Measurements from ENCODE around the gene ZMYM5. TPM values are rescaled to one million over a fixed set of nuclear protein-coding genes. Genes with fewer than 3 reads are reported as not detected.

Gene ZMYM5
- total and polyA plus RNA-seq, 9 of the 15 experiments (the other 6 are each of a cell fraction or from before 2014, with no cell fraction given) = 5.4 to 11.9 (median 7.8) TPM

DNA sequence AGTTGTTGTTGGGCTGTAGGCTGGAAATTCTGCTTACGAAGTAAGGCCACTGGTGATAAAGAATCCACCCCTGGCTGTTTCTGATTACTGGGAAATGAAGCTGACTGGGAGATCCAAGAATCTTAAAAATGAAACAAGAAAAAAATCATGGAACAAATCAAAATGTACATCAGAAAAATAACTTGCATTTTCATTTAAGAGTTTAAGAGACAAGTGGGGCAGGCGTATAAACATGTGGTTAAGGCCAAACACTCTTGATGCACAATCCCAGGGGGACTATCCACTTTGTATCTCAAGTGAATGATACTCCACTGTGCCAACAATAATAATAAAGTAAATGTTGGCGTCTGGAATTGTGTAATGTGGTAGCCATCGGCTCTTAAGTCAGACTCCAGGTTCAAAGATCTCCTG is 24.6 kb downstream of the ZMYM5 start (continued):
- TF ChIP-seq, protein P1, sequence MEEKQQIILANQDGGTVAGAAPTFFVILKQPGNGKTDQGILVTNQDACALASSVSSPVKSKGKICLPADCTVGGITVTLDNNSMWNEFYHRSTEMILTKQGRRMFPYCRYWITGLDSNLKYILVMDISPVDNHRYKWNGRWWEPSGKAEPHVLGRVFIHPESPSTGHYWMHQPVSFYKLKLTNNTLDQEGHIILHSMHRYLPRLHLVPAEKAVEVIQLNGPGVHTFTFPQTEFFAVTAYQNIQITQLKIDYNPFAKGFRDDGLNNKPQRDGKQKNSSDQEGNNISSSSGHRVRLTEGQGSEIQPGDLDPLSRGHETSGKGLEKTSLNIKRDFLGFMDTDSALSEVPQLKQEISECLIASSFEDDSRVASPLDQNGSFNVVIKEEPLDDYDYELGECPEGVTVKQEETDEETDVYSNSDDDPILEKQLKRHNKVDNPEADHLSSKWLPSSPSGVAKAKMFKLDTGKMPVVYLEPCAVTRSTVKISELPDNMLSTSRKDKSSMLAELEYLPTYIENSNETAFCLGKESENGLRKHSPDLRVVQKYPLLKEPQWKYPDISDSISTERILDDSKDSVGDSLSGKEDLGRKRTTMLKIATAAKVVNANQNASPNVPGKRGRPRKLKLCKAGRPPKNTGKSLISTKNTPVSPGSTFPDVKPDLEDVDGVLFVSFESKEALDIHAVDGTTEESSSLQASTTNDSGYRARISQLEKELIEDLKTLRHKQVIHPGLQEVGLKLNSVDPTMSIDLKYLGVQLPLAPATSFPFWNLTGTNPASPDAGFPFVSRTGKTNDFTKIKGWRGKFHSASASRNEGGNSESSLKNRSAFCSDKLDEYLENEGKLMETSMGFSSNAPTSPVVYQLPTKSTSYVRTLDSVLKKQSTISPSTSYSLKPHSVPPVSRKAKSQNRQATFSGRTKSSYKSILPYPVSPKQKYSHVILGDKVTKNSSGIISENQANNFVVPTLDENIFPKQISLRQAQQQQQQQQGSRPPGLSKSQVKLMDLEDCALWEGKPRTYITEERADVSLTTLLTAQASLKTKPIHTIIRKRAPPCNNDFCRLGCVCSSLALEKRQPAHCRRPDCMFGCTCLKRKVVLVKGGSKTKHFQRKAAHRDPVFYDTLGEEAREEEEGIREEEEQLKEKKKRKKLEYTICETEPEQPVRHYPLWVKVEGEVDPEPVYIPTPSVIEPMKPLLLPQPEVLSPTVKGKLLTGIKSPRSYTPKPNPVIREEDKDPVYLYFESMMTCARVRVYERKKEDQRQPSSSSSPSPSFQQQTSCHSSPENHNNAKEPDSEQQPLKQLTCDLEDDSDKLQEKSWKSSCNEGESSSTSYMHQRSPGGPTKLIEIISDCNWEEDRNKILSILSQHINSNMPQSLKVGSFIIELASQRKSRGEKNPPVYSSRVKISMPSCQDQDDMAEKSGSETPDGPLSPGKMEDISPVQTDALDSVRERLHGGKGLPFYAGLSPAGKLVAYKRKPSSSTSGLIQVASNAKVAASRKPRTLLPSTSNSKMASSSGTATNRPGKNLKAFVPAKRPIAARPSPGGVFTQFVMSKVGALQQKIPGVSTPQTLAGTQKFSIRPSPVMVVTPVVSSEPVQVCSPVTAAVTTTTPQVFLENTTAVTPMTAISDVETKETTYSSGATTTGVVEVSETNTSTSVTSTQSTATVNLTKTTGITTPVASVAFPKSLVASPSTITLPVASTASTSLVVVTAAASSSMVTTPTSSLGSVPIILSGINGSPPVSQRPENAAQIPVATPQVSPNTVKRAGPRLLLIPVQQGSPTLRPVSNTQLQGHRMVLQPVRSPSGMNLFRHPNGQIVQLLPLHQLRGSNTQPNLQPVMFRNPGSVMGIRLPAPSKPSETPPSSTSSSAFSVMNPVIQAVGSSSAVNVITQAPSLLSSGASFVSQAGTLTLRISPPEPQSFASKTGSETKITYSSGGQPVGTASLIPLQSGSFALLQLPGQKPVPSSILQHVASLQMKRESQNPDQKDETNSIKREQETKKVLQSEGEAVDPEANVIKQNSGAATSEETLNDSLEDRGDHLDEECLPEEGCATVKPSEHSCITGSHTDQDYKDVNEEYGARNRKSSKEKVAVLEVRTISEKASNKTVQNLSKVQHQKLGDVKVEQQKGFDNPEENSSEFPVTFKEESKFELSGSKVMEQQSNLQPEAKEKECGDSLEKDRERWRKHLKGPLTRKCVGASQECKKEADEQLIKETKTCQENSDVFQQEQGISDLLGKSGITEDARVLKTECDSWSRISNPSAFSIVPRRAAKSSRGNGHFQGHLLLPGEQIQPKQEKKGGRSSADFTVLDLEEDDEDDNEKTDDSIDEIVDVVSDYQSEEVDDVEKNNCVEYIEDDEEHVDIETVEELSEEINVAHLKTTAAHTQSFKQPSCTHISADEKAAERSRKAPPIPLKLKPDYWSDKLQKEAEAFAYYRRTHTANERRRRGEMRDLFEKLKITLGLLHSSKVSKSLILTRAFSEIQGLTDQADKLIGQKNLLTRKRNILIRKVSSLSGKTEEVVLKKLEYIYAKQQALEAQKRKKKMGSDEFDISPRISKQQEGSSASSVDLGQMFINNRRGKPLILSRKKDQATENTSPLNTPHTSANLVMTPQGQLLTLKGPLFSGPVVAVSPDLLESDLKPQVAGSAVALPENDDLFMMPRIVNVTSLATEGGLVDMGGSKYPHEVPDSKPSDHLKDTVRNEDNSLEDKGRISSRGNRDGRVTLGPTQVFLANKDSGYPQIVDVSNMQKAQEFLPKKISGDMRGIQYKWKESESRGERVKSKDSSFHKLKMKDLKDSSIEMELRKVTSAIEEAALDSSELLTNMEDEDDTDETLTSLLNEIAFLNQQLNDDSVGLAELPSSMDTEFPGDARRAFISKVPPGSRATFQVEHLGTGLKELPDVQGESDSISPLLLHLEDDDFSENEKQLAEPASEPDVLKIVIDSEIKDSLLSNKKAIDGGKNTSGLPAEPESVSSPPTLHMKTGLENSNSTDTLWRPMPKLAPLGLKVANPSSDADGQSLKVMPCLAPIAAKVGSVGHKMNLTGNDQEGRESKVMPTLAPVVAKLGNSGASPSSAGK (IDR thresholded peaks at IDR 0.05) = no peak
- TF ChIP-seq ZNF79 (CRISPR knock-in tag; IDR thresholded peaks at IDR 0.05; ENCODE audit: low read depth) (no peak), ZNF232 (CRISPR knock-in tag; IDR thresholded peaks at IDR 0.05) (no peak), EGR1 (conservative IDR thresholded peaks at IDR 0.05) (no peak), ZNF23 (CRISPR knock-in tag; IDR thresholded peaks at IDR 0.05) (no peak), RBFOX2 (IDR thresholded peaks at IDR 0.05; ENCODE audit: low read depth, low read length) (no peak)
- TF ChIP-seq, protein P2, sequence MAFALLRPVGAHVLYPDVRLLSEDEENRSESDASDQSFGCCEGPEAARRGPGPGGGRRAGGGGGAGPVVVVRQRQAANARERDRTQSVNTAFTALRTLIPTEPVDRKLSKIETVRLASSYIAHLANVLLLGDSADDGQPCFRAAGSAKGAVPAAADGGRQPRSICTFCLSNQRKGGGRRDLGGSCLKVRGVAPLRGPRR (CRISPR knock-in tag; IDR thresholded peaks at IDR 0.05) = no peak
